ENCODE results near the gene RGS2.

Gene RGS2

DNA sequence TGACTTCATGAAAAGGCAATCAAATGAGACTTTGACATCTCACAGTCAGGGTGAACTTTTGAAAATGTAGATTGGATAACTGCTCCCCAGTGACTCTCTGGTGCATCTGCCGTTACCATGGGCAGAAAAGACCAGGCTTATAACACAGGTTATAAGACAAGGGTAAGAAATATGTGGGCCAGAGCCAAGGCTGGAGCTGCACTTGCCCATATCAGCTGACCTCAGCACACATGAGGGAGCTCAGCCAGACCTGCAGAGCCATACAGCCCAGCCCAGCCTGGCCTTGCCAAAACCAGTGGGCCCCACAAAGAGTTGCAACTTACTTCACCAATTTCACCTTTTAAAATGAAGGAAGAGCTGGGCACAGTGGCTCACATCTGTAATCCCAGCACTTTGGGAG is 11.7 kb upstream of the RGS2 start:
- no peak for DNase-seq

DNA sequence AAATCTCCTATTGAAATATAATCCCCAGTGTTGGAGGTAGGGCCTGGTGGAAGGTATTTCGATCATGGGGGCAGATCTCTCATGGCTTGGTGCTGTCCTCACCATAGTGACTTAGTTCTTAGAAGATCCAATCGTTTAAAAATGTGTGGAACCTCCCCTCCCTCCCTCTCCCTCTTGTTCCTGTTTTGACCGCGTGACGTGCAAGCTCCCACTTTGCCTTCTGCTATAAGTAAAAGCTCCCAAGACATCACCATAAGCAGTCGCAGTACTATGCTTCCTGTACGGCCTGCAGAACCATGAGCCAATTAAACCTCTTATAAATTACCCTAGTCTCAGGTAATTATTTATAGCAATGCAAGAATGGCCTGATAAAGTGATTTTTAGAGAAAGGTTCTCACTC is 10.9 kb upstream of the RGS2 start:
- no peak for DNase-seq

DNA sequence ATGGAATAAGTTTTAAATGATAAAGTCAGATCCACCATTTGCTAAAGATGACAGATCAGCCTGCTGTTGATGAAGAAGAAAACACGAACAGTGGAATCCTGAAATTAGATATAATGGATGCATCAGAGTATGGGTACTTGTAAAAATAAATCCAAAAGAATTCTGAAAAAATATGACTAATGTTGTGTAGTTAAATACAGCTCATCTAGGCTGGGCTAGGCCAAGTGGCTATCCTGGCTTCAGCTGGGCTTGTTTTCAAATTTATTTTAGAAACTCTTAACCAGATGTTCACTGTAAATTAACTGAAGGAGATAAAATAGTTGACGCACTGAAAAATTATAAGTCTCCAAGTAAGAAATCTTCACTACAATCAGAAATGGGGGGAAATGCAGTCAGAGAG is 7.4 kb upstream of the RGS2 start:
- no peak for DNase-seq

DNA sequence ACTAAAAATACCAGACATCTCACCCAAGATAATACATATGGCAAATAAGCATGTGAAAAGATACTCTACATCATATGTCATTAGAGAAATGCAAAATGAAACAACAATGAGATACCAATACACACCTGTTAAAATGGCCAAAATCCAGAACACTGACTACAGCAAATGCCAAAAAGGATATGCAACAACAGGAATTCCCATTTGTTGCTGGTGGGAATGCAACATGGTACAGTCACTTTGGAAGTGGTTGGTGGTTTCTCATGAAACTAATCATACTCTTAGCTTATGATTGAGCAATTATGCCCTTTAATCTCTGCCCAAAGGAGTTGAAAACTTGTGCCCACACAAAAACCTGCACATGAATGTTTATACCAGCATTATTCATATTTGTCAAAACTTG is 6.4 kb upstream of the RGS2 start:
- DNase-seq = no peak

DNA sequence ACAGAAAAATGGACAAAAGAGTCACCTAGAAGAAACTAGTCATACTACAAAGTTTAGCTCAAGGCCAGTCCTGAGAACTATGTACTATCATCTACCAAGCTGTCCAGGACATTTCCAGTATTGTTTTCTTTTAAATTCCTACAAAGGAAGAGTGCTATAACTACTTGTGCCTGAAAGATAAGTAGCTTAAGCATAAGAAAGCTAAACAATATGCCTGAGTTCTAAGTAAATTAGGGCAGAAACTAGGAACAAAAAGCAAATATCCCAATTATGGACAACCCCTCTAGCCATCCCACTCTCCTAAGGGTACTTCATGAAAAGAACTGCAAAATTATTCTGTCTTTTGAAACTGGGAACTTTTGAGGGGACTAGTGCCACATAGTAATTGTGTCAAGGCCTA is 5.3 kb upstream of the RGS2 start:
- no peak for DNase-seq

DNA sequence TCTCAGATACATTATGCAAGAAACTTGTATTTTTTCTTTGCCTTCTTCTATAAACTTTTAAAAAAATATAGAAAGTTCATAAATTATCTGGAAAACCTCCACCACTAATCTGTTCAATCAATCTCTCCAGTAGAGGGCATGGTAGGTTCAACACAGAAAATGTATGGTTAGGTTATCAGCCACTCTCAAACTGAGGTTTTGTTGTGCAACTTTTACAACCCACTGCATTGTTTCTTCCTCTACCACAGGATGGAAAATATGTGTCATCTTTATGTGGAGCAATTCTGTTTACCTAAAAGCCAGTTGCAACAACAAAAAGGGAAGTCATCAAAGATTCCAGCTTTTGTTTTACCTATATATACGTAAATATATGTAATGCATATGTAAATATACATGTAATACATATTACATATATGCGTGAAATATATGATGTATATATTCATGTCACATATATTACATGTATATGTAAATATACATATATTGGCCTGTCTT is 3.0 kb upstream of the RGS2 start:
- DNase-seq = no peak

DNA sequence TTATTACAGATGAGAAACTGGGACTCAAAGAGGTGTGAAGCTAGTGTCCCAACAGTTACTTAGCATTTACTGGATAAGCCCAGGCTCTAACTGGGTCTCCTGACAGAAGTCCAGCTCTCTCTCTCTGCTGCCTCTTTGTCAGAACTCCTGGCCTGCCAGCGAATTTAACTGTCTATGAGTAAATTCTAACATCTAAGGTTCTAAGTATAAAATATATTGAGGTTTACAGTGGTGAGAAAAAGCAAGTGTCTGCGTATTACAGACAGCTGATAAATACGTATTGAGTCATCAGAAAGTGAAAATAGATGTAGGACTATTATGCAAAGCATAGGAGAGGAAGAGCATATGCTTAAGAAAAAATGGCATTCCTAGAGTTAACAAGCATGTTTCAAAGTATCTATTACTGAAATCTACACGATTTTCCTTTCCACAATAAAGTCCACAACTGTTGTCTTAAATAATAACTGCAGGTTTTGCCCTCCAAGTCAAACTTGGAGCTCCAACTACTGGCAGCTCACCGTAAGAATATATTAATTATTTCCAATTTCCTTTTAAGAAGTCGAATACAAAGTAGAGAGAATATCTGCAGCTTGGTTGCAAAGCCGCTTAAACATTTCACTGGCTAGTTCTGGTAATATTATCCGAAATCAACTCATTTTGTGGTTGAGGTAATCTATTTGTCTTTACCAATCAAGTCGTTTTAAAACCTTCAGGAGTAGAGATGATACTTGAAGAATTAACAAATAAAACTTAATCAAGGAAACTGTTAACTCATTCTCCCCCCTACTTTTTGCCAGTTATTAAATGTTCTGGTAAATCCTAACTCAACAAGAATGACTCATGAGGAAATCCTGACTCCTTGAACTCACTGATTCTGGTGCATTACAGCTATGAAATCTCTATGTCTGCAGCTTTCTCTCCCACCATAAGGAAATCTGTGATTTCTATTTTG is 1.4 kb upstream of the RGS2 start:
- no peak for DNase-seq

DNA sequence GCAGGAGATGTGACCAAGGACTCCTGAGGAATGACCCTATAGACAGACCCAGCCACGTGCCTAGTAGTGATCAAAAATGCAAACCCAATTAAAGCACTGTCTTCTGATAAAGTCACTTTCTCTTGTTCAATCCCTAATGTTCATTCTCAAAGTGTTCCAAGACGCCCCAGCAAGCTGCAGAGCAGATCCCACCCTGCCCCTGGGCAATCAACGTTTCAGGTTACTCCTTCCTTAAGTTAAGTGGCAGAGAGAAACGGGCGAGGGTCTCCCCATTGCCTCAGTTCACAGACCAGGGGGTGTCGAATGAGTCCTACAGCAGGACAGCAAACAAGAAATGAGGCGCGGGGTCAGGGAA is 699 bp upstream of the RGS2 start:
- DNase-seq = peak; percentile 39

DNA sequence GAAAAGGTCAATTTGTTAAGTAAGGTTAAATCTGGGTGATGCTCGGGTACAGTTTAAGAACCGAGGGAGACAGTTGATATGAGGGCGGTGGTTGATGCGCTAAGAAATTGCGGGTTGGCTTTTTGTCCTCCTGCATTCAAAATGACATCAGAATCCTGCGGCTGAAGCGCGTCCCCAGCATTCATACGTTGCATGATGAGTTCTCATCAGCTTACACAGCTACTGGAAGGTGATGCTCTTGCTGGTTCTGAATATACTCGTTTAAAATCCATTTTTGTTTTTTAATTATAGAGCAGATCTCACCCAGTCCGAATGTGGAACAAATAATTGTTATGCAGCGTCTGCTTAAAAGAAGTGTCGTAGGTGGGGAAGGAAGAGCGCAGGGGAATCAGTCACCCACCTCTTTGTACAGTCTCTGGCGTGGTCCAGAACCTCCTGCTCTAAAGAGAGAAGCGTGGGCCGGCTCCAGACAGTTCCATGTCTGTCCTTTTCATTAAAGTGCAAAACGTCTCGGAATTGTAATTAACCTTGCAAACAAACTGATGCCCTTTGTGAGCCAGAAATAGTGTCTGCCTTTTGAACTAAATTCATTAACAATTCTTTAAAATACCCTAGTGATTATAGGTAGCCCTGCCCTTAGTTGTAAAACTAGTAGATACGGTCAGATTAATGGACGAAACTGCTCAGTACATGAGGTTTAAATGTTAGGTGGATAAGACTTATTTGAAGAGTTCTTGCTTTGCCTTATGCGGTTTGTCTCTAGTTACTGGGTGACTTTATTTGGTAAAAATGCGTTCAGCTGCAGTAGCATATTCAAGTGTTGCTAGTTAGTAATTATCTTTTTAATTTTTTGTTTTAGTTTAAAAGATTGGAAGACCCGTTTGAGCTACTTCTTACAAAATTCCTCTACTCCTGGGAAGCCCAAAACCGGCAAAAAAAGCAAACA is 741 bp downstream of the RGS2 start:
- peak; percentile 61 for DNase-seq

DNA sequence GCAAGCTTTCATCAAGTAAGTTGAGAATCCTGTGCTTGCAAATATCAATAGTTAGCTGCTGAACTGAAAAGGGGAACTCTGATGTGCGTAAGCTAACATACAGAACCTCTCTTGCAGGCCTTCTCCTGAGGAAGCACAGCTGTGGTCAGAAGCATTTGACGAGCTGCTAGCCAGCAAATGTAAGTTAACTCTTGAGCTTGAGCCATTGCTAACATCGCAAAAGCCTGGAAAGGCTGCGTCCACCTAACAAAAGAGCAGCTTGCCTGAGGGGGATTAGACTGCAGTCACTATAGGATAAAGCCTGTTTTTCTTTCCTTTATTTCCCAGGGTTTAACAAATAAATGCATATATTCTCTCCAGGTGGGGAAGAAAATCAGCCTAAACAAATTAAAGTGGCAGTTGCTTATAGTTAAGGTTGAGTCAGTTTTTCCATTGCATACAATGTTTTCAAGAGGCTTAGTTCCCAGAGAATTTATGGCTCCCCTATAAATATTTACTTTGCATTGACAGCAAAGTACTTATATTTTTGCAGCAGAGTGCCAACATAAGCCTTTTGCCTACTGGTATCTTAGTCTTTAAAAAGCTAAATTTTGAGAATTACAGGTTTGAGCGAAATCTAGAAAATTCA is 1.5 kb downstream of the RGS2 start:
- DNase-seq = no peak

DNA sequence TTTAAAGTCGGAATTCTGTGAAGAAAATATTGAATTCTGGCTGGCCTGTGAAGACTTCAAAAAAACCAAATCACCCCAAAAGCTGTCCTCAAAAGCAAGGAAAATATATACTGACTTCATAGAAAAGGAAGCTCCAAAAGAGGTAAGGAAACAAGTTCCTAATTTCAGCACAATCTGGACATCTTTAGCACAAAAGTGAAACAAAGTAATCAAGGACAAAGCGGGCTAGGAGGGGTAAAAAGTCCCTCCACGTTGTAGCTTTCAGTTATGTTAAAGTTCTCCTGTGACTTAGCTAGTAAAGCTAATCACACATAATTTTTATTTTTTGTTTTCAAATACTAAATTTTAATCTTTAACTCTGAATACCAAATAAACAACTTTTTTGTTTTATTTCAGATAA is 2.2 kb downstream of the RGS2 start:
- DNase-seq = no peak

DNA sequence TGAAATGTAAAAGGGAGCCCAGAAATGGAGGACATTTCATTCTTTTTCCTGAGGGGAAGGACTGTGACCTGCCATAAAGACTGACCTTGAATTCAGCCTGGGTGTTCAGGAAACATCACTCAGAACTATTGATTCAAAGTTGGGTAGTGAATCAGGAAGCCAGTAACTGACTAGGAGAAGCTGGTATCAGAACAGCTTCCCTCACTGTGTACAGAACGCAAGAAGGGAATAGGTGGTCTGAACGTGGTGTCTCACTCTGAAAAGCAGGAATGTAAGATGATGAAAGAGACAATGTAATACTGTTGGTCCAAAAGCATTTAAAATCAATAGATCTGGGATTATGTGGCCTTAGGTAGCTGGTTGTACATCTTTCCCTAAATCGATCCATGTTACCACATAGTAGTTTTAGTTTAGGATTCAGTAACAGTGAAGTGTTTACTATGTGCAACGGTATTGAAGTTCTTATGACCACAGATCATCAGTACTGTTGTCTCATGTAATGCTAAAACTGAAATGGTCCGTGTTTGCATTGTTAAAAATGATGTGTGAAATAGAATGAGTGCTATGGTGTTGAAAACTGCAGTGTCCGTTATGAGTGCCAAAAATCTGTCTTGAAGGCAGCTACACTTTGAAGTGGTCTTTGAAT is 2.9 kb downstream of the RGS2 start:
- DNase-seq = no peak

DNA sequence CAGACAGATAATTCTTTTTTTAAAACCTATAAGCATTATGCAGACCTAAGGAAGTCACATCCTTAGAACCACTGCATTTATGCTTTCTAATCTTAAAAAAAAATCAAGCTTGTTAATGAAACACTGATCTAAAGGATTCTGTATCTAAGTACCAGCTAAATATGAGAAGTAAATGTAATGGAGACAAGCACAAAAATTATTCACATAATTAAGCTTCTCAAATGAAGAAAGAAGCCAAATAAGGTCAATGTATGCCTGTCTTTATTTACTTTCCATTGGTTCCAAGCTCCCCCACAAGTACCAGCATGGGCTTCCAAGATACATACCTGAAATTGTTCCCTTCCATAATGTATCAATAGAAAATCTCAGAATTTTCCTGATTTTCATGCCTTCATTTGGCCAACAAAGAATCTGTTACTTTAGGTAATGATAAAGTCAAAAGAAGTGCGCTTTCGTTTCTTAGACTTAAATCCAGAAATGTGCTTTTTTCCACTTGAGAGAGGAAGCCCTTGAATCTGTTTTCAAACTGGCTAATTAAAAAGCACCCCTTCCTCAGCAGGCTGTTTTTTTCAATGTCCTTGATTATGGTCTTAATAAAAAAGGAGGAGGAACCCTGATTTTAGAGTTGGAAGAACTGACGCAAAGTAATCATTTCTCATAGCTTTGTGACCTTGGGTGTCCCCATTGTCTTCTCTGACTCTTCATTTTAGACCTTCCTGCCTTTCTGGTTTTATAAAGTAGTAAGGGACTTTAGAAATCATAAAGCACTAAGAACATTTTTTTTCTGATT is 3.8 kb downstream of the RGS2 start:
- DNase-seq = no peak

DNA sequence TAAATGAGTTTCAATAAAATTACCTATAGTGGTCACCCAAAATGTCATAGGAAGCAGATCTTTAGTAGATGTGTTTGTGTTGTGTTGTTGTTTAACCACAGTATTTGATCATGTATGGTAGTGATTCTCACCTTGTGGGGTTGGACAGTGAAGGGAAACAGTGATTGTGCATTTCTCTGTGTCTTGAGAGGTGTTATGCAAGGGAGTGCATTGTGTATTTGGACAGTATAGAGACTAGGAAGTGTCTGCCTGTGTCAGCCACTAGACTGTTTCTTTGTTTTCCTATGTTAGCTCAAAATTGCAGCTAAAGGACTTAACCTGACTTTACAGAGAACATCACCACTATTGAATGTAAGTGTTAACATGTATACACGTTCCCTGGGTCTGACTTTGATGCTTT is 6.0 kb downstream of the RGS2 start:
- no peak for DNase-seq

DNA sequence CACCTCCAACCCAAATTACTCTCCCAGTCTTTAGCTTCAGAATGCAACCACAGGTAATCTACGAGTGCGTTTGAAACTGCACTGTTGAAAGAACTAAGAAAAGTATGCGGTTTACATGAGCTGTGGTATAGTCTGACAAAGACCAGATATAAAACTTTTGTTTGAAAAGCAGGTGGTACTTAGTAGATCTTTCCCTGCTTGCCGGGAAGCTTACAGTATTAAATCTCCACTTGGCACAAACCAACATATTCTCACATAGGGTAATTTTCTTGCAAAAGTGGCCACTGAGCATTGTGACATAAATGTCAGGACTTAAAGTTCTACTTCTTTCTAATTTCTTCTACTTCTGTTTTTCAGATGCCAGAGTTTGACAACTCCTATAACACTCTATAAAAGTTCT is 8.4 kb downstream of the RGS2 start:
- DNase-seq = no peak

DNA sequence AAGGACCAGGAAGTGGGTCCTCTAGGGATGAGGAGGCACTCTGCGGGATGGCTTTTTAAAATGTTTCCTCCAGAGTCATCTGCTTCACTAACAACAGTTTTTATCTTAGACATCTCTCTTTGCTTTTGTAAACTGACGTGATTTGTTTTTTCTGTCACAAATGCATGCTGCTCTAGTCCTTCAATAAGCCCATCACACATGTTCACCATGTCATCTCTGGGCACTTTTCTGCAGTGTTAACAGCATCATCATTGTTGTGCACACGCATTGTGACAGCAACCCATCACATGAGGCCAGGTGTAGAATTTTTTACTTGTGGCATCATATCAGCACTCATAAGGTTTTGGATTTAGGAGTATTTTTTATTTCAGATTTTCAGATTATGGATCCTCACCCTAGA is 12.5 kb downstream of the RGS2 start:
- DNase-seq = no peak

DNA sequence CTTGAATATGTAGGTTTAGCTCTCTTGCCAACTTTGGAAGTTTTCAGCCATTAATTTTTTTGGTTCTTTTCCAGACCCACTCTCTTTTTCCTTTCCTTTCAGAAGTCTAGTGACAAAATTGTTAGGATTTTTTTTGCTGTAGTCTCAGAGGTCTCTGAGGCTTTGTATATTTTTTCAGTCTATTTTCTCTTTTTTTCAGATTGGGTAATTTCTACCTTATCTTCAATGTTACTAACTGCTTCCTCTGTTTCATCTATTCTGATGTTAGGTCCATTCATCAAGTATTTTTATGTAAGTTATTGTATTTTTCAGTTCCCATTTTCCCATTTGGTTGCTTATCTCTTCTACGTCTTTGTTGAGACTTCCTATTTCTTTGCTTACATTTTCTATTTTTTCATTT is 15.7 kb downstream of the RGS2 start:
- no peak for DNase-seq

DNA sequence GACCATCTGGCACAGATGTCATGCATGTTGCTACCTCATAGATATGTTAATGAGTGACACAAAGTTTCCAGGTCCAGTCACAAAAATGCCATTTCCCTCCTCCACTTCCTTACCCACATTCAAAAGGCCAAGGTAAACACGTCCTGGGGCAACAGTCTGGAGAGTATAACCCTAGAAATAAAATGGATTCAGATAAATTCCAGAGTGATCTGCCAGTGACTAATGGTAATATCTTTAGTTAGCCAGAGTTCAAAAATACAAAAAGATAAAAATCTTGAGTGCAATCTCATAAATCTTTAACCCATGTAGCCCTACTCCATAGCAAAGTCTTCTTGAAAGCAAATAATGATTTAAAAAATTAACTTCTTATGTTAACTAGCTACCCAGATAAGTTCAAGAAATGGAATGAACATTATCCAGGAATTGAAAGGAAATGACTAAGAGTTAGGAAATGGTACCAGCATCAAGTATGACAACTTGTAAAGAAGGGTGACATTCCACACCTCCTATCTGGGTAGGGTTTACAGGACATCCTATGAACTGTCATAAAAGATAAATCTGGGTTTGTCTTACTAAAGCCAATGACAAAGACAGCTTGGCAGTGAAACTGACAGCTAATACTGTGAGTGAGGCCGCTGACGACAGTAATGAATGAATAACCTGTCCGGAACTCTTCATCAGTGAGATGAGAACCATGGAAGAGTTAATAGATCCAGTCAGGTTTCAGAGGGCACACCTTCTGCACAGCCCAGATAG is 18.1 kb downstream of the RGS2 start:
- no peak for DNase-seq

DNA sequence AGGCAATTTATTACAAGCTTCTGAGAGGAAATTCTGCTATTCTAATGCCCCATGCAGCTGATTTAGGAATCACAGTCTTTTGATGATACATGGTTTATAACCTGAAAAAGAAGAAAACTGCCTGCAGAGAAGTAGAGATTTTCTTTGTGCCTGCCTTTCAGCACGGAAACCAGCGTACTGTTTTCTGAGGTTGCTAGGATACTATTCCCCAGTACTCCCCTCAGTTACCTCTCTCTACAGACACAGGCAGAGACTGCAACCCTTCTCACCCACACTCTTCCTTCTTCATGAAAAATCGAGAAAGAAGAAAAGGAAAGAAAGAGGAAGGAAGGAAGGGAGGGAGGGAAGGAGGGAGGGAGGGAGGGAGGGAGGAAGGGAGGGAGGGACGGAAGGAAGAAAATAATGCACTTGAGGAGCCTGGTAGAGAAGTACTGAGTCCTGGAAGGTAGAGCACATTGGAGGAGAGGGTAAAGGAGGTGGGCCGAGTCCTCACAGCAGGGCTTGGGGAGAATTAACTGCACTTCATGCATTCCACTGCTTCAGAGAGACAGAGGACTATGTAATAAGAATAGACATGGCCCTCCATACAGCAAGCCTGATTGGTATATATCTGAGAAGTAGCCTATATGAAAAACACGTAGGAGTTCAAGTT is 21.9 kb downstream of the RGS2 start:
- no peak for DNase-seq

DNA sequence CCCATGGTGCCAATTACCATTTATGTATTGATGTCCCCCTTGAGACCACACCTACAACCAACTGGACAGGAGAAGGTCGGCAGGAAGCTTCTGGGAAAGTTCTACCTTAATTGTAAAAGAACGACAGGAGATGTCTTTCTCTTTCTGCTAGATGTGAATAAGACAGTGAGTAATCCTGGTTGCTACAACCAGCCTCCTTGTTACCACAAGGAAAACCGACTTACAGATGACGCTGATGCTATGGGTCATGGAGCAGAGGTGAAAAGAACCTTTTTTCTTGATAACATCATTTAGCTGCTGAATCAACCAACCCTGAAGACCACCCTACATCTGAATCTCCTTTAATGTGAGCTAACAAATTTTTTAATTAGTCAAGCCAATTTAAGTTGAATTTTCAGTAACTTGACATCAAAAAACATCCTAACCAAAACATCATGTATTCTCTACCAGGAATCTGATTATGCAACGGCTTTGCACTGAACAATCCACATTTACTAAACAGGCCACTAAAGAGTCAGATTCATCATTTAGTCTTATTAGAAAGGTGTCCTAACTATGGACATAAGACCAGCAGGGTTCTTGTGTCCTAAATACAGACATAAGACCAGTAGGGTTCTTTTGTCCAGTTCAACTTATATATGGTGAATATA is 23.0 kb downstream of the RGS2 start:
- DNase-seq = no peak

Data from stimulated activated CD8-positive, alpha-beta memory T cell treated with anti-CD3 and anti-CD28 coated beads, Interleukin-4, amount 100 ng/mL, for 48 hours (primary cell).